A673 (cell line): ENCODE data around the gene PERM1. TPM values are rescaled to one million over a fixed set of nuclear protein-coding genes. Genes with fewer than 3 reads are reported as not detected.
"Not testable (repeated sequence)": the region's sequence is repeated elsewhere in the genome, so short reads cannot be mapped to it uniquely, and the experiment has no call there.

Experiments
- BruUV-seq: library from RNA; stranded (reverse); fragments of 400-500 nt; replicated peaks from 2 replicates; lab custom pipeline; 2021; lab: Mats Ljungman, UMichigan
- CTCF ChIA-PET: fragments of 300-600 bp; sonication (Branson Sonifier 250); formaldehyde crosslinking; loops from one replicate; lab custom pipeline; 2022; ENCODE audit warnings: antibody characterized with exemption; lab: Charles Lee
- POLR2A ChIA-PET: fragments of 300-600 bp; sonication (Branson Sonifier 250); formaldehyde crosslinking; loops from one replicate; lab custom pipeline; 2022; ENCODE audit warnings: antibody characterized with exemption; ENCODE audit not compliant: low non-redundant PET; lab: Charles Lee
- DNase-seq: peaks from one replicate; pipeline ENCODE4 v3.0.0-alpha.2; 2015; ENCODE audit warnings: low spot score
- H3K27ac ChIP-seq: fragments of 200-600 bp; sonication (generic); 2 replicates; pipeline ENCODE4 v1.5.1; 2016; ENCODE audit warnings: mixed run types, low read depth, mild to moderate bottlenecking, mixed read lengths, antibody characterized with exemption, low read length; ENCODE audit not compliant: poor library complexity, severe bottlenecking
- H3K27me3 ChIP-seq: fragments of 200-600 bp; sonication (generic); replicated peaks from 2 replicates; pipeline ENCODE4 v1.6.1; 2017; ENCODE audit warnings: mixed run types, low read depth, mild to moderate bottlenecking, mixed read lengths, antibody characterized with exemption, low read length; ENCODE audit not compliant: insufficient read depth, poor library complexity
- H3K36me3 ChIP-seq: fragments of 200-600 bp; sonication (generic); 2 replicates; pipeline ENCODE4 v1.6.1; 2016; ENCODE audit warnings: mixed run types, mild to moderate bottlenecking, mixed read lengths, antibody characterized with exemption, low read length; ENCODE audit not compliant: insufficient read depth, poor library complexity, severe bottlenecking
- H3K4me1 ChIP-seq: fragments of 200-600 bp; sonication (generic); 2 replicates; pipeline ENCODE4 v1.6.1; 2017; ENCODE audit warnings: mixed run types, mild to moderate bottlenecking, mixed read lengths, antibody characterized with exemption, low read length; ENCODE audit not compliant: insufficient read depth, poor library complexity, severe bottlenecking
- H3K4me3 ChIP-seq: fragments of 200-600 bp; sonication (generic); 2 replicates; pipeline ENCODE4 v1.5.1; 2016; ENCODE audit warnings: low read depth, mixed run types, mild to moderate bottlenecking, mixed read lengths, low read length; ENCODE audit not compliant: poor library complexity, severe bottlenecking
- H3K9me3 ChIP-seq: fragments of 200-600 bp; sonication (generic); 2 replicates; pipeline ENCODE4 v1.6.1; 2016; ENCODE audit warnings: mixed run types, low read depth, mild to moderate bottlenecking, mixed read lengths, antibody characterized with exemption, low read length; ENCODE audit not compliant: poor library complexity, severe bottlenecking
- EZH2 ChIP-seq: fragments of 200-600 bp; sonication (generic); IDR thresholded peaks from 2 replicates; pipeline ENCODE4 v1.6.1; 2017; ENCODE audit warnings: borderline replicate concordance, low read depth, mild to moderate bottlenecking, mixed read lengths, antibody characterized with exemption, low read length; ENCODE audit not compliant: poor library complexity, severe bottlenecking
- intact Hi-C: fragments of 100-400 bp; cut with micrococcal nuclease; formaldehyde crosslinking; loops from one replicate; pipeline ENCODE4 v1.10.0; 2022; ENCODE audit not compliant: unreplicated experiment
- total RNA-seq: library from RNA; stranded (reverse); gene quantifications from 2 replicates; pipeline ENCODE4 v1.2.3, GENCODE V29; 2021
- TF ChIP-seq, protein P1 (sequence below): fragments of 300-800, 200-600 bp; sonication (generic); conservative IDR thresholded peaks from 2 replicates; pipeline ENCODE4 v1.5.1; 2017; ENCODE audit warnings: low read depth, mild to moderate bottlenecking, antibody characterized with exemption, low read length, moderate library complexity, mixed read lengths

PERM1 gene
- total RNA-seq, 1 experiment from 2014 or later, result not detected

DNA sequence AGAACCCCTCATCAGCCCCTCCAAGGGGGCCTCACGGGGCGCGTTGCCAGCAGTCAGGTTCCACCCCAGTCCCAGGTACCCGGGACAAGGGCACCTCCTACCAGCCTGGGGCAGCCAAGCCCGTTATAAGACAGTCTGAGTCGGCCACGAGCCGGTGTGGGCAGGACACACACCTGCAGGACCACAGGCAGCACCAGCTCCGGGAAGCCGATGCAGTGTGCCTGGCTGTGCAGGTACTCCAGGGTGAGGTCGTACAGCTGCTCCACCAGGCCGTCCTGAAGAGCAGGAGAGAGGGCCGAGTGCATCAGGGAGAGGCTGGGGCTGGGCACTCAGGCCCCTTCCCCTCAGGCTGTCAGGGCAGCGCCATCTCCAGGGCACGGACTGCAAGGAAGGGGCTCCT is 33.9 kb downstream of the PERM1 start:
- no peak overlapping the region for H3K4me3 ChIP-seq
- H3K27ac ChIP-seq, result no peak overlapping the region
- peaks cover 71% of the 10 kb centered on the region for H3K36me3 ChIP-seq
- intact Hi-C loops, result no loop called here
- CTCF ChIA-PET, result no interaction called here
- no peaks in the 10 kb centered on the region for H3K27me3 ChIP-seq
- DNase-seq, result no peak
- TF ChIP-seq, protein P1, sequence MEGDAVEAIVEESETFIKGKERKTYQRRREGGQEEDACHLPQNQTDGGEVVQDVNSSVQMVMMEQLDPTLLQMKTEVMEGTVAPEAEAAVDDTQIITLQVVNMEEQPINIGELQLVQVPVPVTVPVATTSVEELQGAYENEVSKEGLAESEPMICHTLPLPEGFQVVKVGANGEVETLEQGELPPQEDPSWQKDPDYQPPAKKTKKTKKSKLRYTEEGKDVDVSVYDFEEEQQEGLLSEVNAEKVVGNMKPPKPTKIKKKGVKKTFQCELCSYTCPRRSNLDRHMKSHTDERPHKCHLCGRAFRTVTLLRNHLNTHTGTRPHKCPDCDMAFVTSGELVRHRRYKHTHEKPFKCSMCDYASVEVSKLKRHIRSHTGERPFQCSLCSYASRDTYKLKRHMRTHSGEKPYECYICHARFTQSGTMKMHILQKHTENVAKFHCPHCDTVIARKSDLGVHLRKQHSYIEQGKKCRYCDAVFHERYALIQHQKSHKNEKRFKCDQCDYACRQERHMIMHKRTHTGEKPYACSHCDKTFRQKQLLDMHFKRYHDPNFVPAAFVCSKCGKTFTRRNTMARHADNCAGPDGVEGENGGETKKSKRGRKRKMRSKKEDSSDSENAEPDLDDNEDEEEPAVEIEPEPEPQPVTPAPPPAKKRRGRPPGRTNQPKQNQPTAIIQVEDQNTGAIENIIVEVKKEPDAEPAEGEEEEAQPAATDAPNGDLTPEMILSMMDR, result no peak; the same call in 1 of the 2 replicates
- no peak for TF ChIP-seq EZH2
- BruUV-seq, result no TSS peak
- POLR2A ChIA-PET, result no interaction called here
- H3K9me3 ChIP-seq, result no peaks in the 10 kb centered on the region
- H3K4me1 ChIP-seq, result peaks cover 24% of the 10 kb centered on the region

DNA sequence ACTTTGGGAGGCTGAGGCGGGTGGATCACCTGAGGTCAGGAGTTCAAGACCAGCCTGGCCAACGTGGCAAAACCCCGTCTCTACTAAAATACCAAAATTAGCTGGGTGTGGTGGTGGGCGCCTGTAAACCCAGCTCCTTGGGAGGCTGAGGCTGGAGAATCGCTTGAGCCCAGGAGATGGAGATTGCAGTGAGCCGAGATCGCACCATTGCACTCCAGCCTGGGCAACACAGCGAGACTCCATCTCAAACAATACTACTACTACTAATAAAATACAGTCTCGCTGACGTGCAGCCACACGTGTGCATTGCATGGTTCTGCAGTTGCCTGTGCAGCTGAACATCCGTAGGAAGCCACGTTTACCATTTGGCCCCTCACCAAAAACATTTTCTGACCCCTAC is 35.1 kb downstream of the PERM1 start:
- POLR2A ChIA-PET, H3K4me3 ChIP-seq, DNase-seq, BruUV-seq, H3K27ac ChIP-seq, CTCF ChIA-PET, H3K27me3 ChIP-seq, intact Hi-C loops, H3K9me3 ChIP-seq: not testable (repeated sequence)
- peaks cover 59% of the 10 kb centered on the region for H3K36me3 ChIP-seq
- peaks cover 35% of the 10 kb centered on the region for H3K4me1 ChIP-seq

DNA sequence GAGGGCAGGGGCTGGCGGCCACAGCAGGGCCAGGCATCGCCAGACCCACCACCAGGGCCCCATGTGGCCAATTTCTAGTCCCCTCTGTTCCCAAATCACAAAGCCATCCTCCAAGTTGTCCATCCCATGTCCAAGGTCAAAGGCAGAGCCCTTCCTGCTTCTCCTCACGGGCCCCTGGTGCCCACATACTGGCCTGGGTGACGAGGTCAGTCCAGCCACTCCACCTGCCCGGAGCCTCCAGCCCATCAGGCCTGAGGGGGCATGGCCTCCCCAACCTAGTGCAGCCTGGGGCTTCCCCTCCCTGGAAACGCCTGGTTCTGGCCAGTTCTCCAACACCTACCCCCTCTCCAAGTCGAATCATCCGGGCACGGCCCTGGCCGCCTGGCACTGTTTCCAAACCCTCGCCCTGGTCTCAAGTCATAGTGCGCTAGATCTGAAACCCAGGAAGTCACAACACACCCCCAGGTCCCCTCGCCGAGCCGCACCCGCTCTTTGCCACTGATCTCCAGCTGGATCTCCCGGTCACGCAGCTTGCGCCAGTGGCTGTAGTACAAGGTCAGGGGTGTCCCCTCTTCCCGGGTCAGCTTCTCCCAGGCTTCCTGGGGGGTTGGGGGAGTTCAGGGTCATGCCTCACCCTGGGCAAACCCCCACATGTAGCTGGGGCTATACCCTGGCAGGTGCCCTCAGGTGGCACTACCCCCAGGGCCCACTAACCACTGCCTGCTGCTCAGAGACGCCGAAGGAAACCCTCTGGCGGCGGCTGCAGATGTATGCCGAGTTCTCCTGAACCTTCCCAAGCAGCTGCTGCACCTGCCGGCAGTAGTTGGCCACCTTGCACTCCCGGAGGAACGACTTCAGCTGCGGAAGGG is 36.0 kb downstream of the PERM1 start:
- no peak for DNase-seq
- Histone ChIP-seq H3K27ac (no peak overlapping the region), H3K4me1 (peaks cover 44% of the 10 kb centered on the region), H3K27me3 (no peaks in the 10 kb centered on the region), H3K9me3 (no peaks in the 10 kb centered on the region), H3K4me3 (no peak overlapping the region), H3K36me3 (peaks cover 56% of the 10 kb centered on the region)
- ChIA-PET CTCF (no interaction called here), POLR2A (no interaction called here)
- TF ChIP-seq, protein P1, result no peak
- TF ChIP-seq EZH2, result no peak
- intact Hi-C loops, result no loop called here
- no TSS peak for BruUV-seq
